Activated CD4-positive, alpha-beta T cell treated with anti-CD3 and anti-CD28 coated beads for 24 hours (primary cell): ENCODE measurements around the gene APOD.
"Not testable (repeated sequence)": the region's sequence is repeated elsewhere in the genome, so short reads cannot be mapped to it uniquely, and the experiment has no call there.

Experiments
- DNase-seq, 2 donors: peaks; one replicate each; pipeline ENCODE4 v3.0.0-alpha.2; 2020; ENCODE audit warnings: low read depth in 2 of 2

Gene APOD

GRCh38 chr3:195617784-195618659, 34.3 kb upstream of the APOD start:
- not testable (repeated sequence) for DNase-seq

- DNase-seq = not testable (repeated sequence)
Measured at GRCh38 chr3:195617134-195617533, 33.4 kb upstream of the APOD start.

GRCh38 chr3:195616681-195617080, 32.9 kb upstream of the APOD start:
- no peak for DNase-seq

GRCh38 chr3:195615952-195616537, 32.3 kb upstream of the APOD start:
- DNase-seq = not testable (repeated sequence)

GRCh38 chr3:195614672-195615504, 31.1 kb upstream of the APOD start:
- not testable (repeated sequence) for DNase-seq

GRCh38 chr3:195613468-195614069, 29.8 kb upstream of the APOD start:
- no peak for DNase-seq

- no peak for DNase-seq
Measured at GRCh38 chr3:195612075-195612800, 28.5 kb upstream of the APOD start.

GRCh38 chr3:195609229-195609628, 25.5 kb upstream of the APOD start:
- DNase-seq = peak in 1 of 2 donors; percentile 12

- DNase-seq = not testable (repeated sequence)
Measured at GRCh38 chr3:195601785-195602184, 18.0 kb upstream of the APOD start.

GRCh38 chr3:195601382-195601781, 17.6 kb upstream of the APOD start:
- DNase-seq = no peak

- not testable (repeated sequence) for DNase-seq
Measured at GRCh38 chr3:195599926-195600325, 16.2 kb upstream of the APOD start.

GRCh38 chr3:195599516-195599915, 15.8 kb upstream of the APOD start:
- DNase-seq = not testable (repeated sequence)

GRCh38 chr3:195597848-195598247, 14.1 kb upstream of the APOD start:
- DNase-seq = no peak

- DNase-seq = no peak
Measured at GRCh38 chr3:195597229-195597628, 13.5 kb upstream of the APOD start.

- no peak for DNase-seq
Measured at GRCh38 chr3:195596765-195597171, 13.0 kb upstream of the APOD start.

- DNase-seq = no peak
Measured at GRCh38 chr3:195595785-195596531, 12.2 kb upstream of the APOD start.

- DNase-seq = no peak
Measured at GRCh38 chr3:195591852-195592251, 8.1 kb upstream of the APOD start.

- no peak for DNase-seq
Measured at GRCh38 chr3:195591220-195591619, 7.5 kb upstream of the APOD start.

GRCh38 chr3:195590381-195590780, 6.6 kb upstream of the APOD start:
- not testable (repeated sequence) for DNase-seq

GRCh38 chr3:195589796-195590195, 6.1 kb upstream of the APOD start:
- DNase-seq = not testable (repeated sequence)
